ENCODE data around the gene CD84. TPM values are rescaled to one million over a fixed set of nuclear protein-coding genes. Genes with fewer than 3 reads are reported as not detected.

CD84 gene
- total and polyA plus RNA-seq, 4 donors = 1.9 to 18.8 (median 10.7) TPM

DNA sequence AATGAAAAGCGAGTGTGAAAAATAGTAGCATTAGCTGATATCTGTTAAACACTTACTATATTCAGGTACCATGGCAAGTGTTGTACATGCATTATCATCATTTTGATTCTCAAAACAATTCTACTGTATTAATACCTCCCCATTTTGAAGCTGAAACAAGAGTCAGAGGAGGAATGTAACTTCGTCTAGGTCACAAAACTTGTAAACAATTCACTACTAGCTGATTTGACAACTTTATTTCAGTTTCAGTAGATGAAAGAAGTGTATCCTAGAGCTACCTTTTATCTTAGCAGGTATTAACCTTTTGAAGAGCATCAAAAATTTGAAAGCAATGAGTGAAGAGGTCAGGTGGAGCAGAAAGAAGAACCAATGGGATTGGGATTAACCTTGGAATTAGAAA is 1.6 kb downstream of the CD84 start:
- Histone ChIP-seq H3K9ac (ENCODE audit: insufficient read depth in 1 of 2, low read length in 2 of 2) (no peak overlapping the region), H3K27ac (ENCODE audit: low read depth in 1 of 2, low read length in 1 of 2) (no peak overlapping the region), H3K4me1 (ENCODE audit: control insufficient read depth in 5 of 5, insufficient read depth in 5 of 5, low read length in 5 of 5) (no peaks in the 10 kb centered on the region), H3K4me3 (no peak overlapping the region), H3K27me3 (ENCODE audit: control insufficient read depth in 3 of 3, insufficient read depth in 3 of 3, low read length in 2 of 3) (peaks cover 0 to 3% (median 3%) of the 10 kb centered on the region in 3 donors), H3K9me3 (ENCODE audit: control insufficient read depth in 4 of 4, insufficient read depth in 3 of 4, low read length in 3 of 4) (no peaks in the 10 kb centered on the region), H3K36me3 (ENCODE audit: control insufficient read depth in 4 of 4, insufficient read depth in 4 of 4, low read length in 4 of 4) (no peaks in the 10 kb centered on the region)
- WGBS, 2 donors = 60 to 80% methylated on average over 2 of the region's 2 CpGs
- ATAC-seq (ENCODE audit: insufficient read depth, low FRiP score) = no peak
- no peak for DNase-seq
- TF ChIP-seq, protein P1, sequence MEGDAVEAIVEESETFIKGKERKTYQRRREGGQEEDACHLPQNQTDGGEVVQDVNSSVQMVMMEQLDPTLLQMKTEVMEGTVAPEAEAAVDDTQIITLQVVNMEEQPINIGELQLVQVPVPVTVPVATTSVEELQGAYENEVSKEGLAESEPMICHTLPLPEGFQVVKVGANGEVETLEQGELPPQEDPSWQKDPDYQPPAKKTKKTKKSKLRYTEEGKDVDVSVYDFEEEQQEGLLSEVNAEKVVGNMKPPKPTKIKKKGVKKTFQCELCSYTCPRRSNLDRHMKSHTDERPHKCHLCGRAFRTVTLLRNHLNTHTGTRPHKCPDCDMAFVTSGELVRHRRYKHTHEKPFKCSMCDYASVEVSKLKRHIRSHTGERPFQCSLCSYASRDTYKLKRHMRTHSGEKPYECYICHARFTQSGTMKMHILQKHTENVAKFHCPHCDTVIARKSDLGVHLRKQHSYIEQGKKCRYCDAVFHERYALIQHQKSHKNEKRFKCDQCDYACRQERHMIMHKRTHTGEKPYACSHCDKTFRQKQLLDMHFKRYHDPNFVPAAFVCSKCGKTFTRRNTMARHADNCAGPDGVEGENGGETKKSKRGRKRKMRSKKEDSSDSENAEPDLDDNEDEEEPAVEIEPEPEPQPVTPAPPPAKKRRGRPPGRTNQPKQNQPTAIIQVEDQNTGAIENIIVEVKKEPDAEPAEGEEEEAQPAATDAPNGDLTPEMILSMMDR (IDR thresholded peaks at IDR 0.05; ENCODE audit: control extremely low read depth, extremely low read depth) = no peak

DNA sequence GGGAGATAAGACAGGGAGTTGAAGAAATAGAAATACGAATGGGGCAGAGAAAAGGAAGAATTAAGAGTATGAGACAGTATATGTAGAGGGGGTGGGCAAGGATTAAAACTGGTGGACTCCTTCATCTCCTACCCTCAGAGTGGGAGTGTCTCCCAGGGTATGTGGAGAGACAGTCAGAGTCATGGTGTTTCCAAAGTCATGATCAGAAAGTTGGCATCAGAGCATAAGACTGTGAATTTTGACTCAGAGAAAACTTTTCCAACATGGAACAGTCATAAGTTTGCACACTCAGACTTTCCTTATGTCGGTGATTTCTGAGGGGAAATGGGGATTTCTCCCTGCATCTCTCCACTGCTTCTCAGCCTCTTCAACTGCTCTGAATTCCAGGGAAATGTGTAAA is 2.4 kb downstream of the CD84 start:
- WGBS, 2 donors = 36 to 44% methylated on average over 2 of the region's 2 CpGs
- H3K27me3 ChIP-seq (ENCODE audit: control insufficient read depth in 3 of 3, insufficient read depth in 3 of 3, low read length in 2 of 3) = peaks cover 0 to 3% (median 3%) of the 10 kb centered on the region in 3 donors
- no peaks in the 10 kb centered on the region for H3K9me3 ChIP-seq (ENCODE audit: control insufficient read depth in 4 of 4, insufficient read depth in 3 of 4, low read length in 3 of 4)
- DNase-seq (no peak), ATAC-seq (ENCODE audit: insufficient read depth, low FRiP score) (no peak)
- no peak overlapping the region for H3K4me3 ChIP-seq
- H3K9ac ChIP-seq (ENCODE audit: insufficient read depth in 1 of 2, low read length in 2 of 2) = no peak overlapping the region
- no peaks in the 10 kb centered on the region for H3K4me1 ChIP-seq (ENCODE audit: control insufficient read depth in 5 of 5, insufficient read depth in 5 of 5, low read length in 5 of 5)
- H3K27ac ChIP-seq (ENCODE audit: low read depth in 1 of 2, low read length in 1 of 2) = no peak overlapping the region
- TF ChIP-seq, protein P1 (IDR thresholded peaks at IDR 0.05; ENCODE audit: control extremely low read depth, extremely low read depth) = no peak
- H3K36me3 ChIP-seq (ENCODE audit: control insufficient read depth in 4 of 4, insufficient read depth in 4 of 4, low read length in 4 of 4) = no peaks in the 10 kb centered on the region

DNA sequence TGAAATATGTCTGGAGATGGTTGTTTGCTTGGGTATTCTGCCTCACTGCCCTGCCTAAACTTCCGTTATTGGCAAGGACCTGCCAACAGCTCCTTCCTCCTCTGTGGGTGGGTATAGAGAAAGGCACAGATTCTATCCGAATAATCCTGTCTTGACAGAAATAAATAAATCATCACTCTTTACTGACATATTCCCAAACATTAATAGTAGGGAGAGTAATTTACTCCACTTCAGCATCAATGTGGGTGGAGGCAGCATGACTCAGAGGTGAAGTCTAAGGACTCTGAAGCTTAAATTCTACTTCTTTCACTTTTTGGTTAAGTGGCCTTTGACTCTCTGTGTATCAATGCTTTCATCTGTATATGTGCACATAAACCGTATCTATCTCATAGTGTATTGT is 2.9 kb downstream of the CD84 start:
- Histone ChIP-seq H3K27me3 (ENCODE audit: control insufficient read depth in 3 of 3, insufficient read depth in 3 of 3, low read length in 2 of 3) (peaks cover 0 to 3% (median 3%) of the 10 kb centered on the region in 3 donors), H3K9me3 (ENCODE audit: control insufficient read depth in 4 of 4, insufficient read depth in 3 of 4, low read length in 3 of 4) (no peaks in the 10 kb centered on the region), H3K36me3 (ENCODE audit: control insufficient read depth in 4 of 4, insufficient read depth in 4 of 4, low read length in 4 of 4) (no peaks in the 10 kb centered on the region), H3K4me1 (ENCODE audit: control insufficient read depth in 5 of 5, insufficient read depth in 5 of 5, low read length in 5 of 5) (no peaks in the 10 kb centered on the region), H3K27ac (ENCODE audit: low read depth in 1 of 2, low read length in 1 of 2) (no peak overlapping the region), H3K4me3 (no peak overlapping the region), H3K9ac (ENCODE audit: insufficient read depth in 1 of 2, low read length in 2 of 2) (no peak overlapping the region)
- 53 to 55% methylated on average over 3 of the region's 3 CpGs for whole genome bisulfite sequencing, 2 donors
- no peak for DNase-seq
- TF ChIP-seq, protein P1 (IDR thresholded peaks at IDR 0.05; ENCODE audit: control extremely low read depth, extremely low read depth) = no peak
- ATAC-seq (ENCODE audit: insufficient read depth, low FRiP score) = peak; percentile 24

DNA sequence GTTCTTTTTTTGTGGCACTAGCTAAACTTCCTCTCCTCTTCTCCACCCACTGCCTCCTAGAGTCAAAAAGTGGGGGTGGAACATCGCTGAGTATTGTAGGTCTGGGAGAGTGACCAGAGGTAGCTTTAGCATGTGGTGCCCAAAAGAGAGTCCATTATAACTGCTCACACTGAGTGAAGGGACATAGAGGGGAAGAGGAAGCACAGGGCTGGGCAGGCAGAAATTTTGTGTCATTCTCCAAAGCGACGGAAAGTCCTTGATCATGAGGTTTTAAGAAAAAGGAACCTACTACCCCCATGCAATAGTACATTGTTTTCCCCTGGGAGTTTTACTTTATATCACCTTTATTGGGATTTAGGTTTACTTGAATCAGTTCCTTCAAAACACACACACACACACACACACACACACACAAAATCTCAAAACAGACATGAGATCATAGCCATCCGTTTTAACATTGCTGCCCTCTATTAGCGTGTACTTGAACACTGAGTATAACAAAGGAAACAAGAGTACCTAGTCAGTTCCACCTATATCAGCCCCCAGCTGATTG is 4.1 kb downstream of the CD84 start:
- no peaks in the 10 kb centered on the region for H3K36me3 ChIP-seq (ENCODE audit: control insufficient read depth in 4 of 4, insufficient read depth in 4 of 4, low read length in 4 of 4)
- WGBS, 2 donors = 34 to 62% methylated on average over 5 of the region's 5 CpGs

More for the DNA sequence above, 4.1 kb downstream of the CD84 start:
- DNase-seq (peak in 2 of 3 donors; percentile 6 to 7), ATAC-seq (ENCODE audit: insufficient read depth, low FRiP score) (peak; percentile 70)
- Histone ChIP-seq H3K4me1 (ENCODE audit: control insufficient read depth in 5 of 5, insufficient read depth in 5 of 5, low read length in 5 of 5) (no peaks in the 10 kb centered on the region), H3K9me3 (ENCODE audit: control insufficient read depth in 4 of 4, insufficient read depth in 3 of 4, low read length in 3 of 4) (no peaks in the 10 kb centered on the region), H3K27ac (ENCODE audit: low read depth in 1 of 2, low read length in 1 of 2) (peak overlapping the region in 1 of 2 donors; percentile 50), H3K4me3 (no peak overlapping the region), H3K9ac (ENCODE audit: insufficient read depth in 1 of 2, low read length in 2 of 2) (no peak overlapping the region), H3K27me3 (ENCODE audit: control insufficient read depth in 3 of 3, insufficient read depth in 3 of 3, low read length in 2 of 3) (peaks cover 0 to 3% (median 3%) of the 10 kb centered on the region in 3 donors)
- TF ChIP-seq, protein P1 (IDR thresholded peaks at IDR 0.05; ENCODE audit: control extremely low read depth, extremely low read depth) = no peak
